Tibial nerve (tissue), 4 donors: ENCODE data around the gene EPSTI1.

ENCODE experiments used
- CTCF ChIP-seq, 5 experiments: fragments of 200-600 bp in 3 of 5; fragments of 450-650 bp in 2 of 5; sonication (generic) in 3 of 5; IDR thresholded peaks; one replicate each; pipeline ENCODE4 v1.5.1; 2016 to 2019; ENCODE audit warnings: antibody characterized with exemption in 5 of 5, mild to moderate bottlenecking in 3 of 5, moderate library complexity in 2 of 5
- EP300 ChIP-seq, 2 donors: sonication (generic); formaldehyde crosslinking; IDR thresholded peaks; one replicate each; pipeline ENCODE4 v1.6.1; 2017; ENCODE audit warnings: antibody characterized with exemption in 2 of 2, mild to moderate bottlenecking in 1 of 2

- TF ChIP-seq CTCF (IDR thresholded peaks at IDR 0.05) (no peak), EP300 (IDR thresholded peaks at IDR 0.05) (no peak)
Measured at GRCh38 chr13:42984026-42984425, 8.0 kb downstream of the EPSTI1 start.
